Activated gamma-delta T cell treated with Interleukin-2 at 50 U/mL for 16 hours (primary cell): ENCODE results near the gene PPP2R3B.
"Not testable (repeated sequence)": the region's sequence is repeated elsewhere in the genome, so short reads cannot be mapped to it uniquely, and the experiment has no call there.

ENCODE experiments used
- DNase-seq: peaks from one replicate; pipeline ENCODE4 v3.0.0-alpha.2; 2020

Gene PPP2R3B

GRCh38 chrX:334971-335757 is 51.5 kb downstream of the PPP2R3B start:
- no peak for DNase-seq

GRCh38 chrX:334331-334891 is 52.3 kb downstream of the PPP2R3B start:
- no peak for DNase-seq

- DNase-seq, result no peak
These were observed 52.9 kb downstream of the PPP2R3B start for GRCh38 chrX:333611-334311.

GRCh38 chrX:332916-333610 is 53.6 kb downstream of the PPP2R3B start:
- DNase-seq, result no peak

DNA sequence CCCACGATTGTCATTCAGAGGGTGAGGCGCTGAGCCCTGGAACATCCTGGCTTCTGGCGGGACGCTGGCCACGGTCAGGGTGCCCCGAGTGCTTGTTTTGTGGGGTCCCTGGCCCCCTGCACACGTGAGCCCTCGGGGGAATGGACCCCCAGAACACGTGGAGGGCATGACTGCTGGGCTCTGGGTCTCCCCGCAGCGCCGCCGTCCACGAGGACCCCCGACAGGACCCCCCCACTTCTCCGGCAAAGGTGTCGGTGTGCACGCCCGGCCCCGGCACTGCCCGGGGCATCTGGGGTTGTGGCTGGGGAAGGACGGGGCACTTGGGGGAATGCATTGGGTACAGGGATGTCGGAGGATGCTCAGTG is 54.2 kb downstream of the PPP2R3B start:
- DNase-seq, result no peak

GRCh38 chrX:331825-332495 is 54.7 kb downstream of the PPP2R3B start:
- no peak for DNase-seq

- no peak for DNase-seq
These were observed 55.4 kb downstream of the PPP2R3B start for GRCh38 chrX:331151-331824.

GRCh38 chrX:330726-331150 is 56.0 kb downstream of the PPP2R3B start:
- peak; percentile 3 for DNase-seq

GRCh38 chrX:330141-330725 is 56.5 kb downstream of the PPP2R3B start:
- peak; percentile 1 for DNase-seq

DNA sequence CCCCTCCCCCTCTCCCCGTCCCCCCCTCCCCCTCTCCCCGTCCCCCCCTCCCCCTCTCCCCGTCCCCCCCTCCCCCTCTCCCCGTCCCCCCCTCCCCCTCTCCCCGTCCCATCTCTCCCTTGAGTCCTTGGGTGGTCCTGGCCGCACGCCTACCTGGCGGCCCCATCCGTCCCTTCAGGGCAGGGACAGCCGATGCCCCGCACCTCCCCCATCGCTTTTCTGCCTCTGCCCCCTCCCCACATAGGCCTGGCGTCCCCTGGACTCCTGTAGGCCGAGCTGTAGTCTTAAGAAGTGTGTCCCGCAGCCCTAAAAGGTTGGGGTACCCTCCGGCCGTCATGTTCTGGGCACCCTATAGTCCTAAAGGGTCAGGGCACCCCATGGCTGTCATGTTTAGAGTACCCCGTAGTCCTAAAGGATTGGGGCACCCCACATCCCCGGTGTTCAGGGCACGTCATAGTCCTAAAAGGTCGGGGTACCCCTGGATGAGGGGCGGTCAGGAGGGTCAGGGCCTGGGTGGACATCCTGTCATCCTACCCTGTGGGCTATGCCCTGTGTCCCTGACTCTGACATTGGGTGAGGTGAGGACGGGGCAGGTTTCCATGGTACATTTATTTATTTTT is 57.3 kb downstream of the PPP2R3B start:
- peak; percentile 1 for DNase-seq

- peak; percentile 2 for DNase-seq
These were observed 59.0 kb downstream of the PPP2R3B start for GRCh38 chrX:327660-328126.

- not testable (repeated sequence) for DNase-seq
These were observed 62.0 kb downstream of the PPP2R3B start for GRCh38 chrX:324664-325063.

GRCh38 chrX:323721-324628 is 62.7 kb downstream of the PPP2R3B start:
- DNase-seq, result no peak

- no peak for DNase-seq
These were observed 66.5 kb downstream of the PPP2R3B start for GRCh38 chrX:320126-320783.

- DNase-seq, result no peak
These were observed 67.1 kb downstream of the PPP2R3B start for GRCh38 chrX:319579-320125.

GRCh38 chrX:318739-319578 is 67.7 kb downstream of the PPP2R3B start, which contains the start of gene GTPBP6:
Gene GTPBP6, minus strand, starts transcription at chrX:318796. Its CDS starts 9 bp downstream, at chrX:318787.
- peak; percentile 98 for DNase-seq

DNA sequence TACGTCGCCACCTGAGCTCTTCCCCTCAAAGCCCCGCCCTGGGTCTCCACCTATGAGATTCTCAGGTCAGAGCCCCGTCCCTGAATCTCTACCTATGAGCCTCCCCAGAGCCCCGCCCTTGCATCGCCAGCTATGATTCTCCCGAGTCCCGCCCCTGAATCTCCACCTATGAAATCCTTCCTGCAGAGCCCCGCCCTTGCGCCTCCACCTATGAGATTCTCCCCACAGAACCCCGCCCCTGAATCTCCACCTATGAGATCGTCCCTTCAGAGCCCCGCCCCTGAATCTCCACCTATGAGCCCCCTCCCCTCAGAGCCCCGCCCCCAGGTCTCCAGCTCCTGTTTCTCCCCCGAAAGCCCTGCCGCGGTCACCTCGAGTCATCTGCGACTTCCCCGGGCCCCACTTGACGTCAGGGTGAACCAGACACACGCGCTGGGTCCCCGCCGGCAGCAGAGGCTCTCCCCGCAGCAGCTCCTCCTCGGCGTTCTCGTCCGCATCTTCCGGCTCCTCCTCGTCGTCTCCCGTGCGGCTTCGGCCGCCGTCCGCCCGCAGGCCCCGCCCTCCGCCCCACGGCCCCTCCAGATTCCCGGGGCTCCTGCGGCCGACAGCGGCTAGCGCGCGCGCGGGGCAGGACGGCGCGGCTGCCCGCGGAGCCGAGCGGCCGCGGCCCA is 68.5 kb downstream of the PPP2R3B start:
- peak; percentile 95 for DNase-seq
